Measurements from ENCODE around the gene RPN1.
"Not testable (repeated sequence)": the region's sequence is repeated elsewhere in the genome, so short reads cannot be mapped to it uniquely, and the experiment has no call there.

RPN1 gene

GRCh38 chr3:128613083-128613829 is 37.4 kb downstream of the RPN1 start:
- no peak for DNase-seq (ENCODE audit: low read depth in 2 of 3, low spot score in 1 of 3)

DNA sequence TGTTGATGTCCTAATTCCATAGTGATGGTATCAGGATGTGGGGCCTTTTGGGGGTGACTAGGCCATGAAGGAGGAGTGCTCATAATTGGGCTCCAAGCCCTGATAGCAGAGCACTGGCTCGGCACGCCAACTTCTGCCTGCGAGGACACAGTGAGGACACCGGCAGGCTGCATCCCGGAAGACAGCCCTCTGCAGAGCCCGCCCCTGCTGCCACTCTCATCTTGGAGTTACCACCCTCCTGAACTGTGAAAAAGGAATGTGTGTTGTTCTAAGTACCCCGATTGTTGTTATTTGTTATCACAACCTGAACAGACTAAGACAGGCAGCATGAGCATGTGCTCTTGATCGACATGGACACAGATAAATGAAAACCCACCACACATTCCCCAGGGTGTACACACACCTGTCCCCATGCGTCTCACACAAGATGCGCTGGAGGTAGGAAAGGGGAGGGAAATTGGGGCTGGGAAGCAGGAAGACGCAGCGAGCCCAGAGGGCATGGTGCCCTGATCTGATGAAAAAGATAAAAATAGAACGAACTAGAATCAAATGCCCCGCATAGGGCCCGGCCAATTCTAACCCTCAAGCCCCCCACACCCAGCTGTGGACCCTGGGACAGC is 40.1 kb downstream of the RPN1 start:
- DNase-seq (ENCODE audit: low read depth in 2 of 3, low spot score in 1 of 3): no peak

DNA sequence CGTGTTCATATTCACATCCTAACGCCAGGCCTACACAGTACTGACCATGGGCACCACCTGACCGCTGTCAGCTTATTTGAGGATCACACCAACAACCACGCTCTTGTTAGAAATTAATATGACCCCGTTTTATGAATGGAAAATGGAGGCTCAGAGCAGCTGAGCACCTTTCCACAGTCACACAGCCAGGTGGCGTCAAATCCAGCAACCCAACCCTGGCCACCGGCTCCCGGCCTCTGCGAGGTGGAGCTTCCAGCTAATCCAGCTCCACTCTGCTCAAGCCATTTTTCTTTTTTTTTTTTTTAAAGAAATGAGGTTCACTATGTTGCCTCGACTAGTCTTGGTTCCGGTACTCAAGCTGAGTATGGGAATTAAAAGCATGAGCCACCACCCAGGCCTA is 41.3 kb downstream of the RPN1 start:
- DNase-seq (ENCODE audit: low read depth in 2 of 3, low spot score in 1 of 3): no peak

GRCh38 chr3:128607710-128608048 is 42.9 kb downstream of the RPN1 start:
- DNase-seq (ENCODE audit: low read depth in 2 of 3, low spot score in 1 of 3): no peak

GRCh38 chr3:128606094-128606493 is 44.5 kb downstream of the RPN1 start:
- no peak for DNase-seq (ENCODE audit: low read depth in 2 of 3, low spot score in 1 of 3)

DNA sequence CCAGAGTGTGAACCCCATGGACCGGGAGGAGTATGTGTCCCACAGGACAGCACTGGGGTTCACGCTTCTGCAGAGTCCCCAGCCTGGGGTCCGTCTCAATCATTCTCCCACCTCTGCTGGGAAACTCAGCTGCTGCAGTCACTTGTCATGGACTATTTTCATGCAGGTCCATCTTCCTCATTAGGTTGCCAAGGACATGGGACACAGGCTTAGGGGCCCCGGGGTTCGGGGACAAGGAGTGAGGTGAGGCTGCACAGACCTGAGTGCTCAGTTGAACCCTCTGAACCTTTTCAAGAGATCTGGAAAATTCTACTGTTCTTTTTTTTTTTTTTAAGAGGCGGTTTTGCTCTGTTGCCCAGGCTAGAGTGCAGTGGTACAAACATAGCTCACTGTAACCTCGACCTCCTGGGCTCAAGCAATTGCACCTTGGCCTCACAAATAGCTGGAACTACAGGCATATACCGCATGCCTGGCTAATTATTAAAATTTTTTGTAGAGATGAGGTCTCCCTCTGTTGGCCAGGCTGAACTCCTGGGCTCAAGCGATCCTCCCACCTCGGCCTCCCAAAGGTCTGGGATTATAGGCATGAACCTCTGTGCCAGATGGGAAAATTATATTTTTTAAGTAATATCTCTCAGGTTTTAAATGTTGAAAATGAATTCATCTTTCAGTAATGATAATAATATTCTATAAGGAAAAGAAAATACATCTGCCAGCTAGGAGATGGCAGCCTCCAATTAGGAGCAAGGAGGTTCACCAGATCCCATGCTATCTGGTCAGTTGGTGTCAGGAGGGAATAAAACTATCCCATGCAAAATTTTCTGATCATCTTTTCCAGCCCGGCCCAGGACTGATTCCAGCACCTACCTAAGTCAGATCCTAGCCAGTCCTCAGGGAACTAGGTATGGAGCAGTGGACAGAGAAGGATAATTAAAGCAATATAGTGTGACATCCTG is 45.2 kb downstream of the RPN1 start:
- DNase-seq (ENCODE audit: low read depth in 2 of 3, low spot score in 1 of 3): no peak

DNA sequence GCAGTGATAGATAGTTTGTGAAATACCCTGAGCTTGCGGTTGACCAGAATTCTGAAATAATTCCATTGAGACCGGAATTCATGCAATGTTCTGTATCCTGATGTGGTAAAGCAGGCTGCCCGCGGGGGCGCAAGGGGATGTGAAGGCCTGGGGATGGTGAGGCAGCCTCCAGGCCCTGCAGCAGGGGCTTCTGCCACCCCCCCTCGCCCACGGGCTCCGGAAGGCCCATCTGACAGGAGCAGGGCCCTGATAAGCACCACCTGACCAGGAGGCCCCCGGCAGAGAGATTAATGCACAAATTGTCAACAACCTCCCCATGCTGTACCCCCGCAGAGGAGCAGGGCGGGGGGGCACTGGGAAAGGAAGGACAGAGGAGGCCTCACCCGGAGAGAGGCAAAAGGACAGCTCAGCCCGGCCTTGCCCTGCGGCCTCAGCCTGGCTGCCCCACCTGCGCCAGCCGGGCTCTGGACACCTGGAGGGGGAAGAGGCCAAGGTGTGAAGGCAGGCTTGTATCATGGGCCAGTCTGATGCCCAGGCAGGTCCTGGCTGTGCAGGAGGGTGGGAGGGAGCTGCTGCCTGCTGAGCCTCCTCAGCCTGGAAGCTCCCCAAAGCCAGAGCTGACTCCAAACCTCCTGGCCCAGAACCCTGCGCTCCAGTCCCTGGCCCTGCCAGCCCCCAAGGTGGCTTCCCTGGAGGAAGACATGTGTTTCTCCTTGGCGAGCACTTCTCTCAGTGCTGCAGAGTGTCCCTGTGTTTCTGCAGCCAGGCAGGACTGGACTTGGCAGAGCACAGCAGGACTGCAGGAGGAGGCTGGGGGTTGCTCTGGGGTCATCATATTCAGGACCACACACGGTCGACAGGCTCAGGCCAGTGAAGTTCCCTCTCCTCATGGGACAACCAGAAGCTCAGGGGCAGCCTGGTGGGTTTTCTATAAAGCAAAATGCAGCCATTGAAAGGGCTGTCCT is 46.5 kb downstream of the RPN1 start:
- no peak for DNase-seq (ENCODE audit: low read depth in 2 of 3, low spot score in 1 of 3)

DNA sequence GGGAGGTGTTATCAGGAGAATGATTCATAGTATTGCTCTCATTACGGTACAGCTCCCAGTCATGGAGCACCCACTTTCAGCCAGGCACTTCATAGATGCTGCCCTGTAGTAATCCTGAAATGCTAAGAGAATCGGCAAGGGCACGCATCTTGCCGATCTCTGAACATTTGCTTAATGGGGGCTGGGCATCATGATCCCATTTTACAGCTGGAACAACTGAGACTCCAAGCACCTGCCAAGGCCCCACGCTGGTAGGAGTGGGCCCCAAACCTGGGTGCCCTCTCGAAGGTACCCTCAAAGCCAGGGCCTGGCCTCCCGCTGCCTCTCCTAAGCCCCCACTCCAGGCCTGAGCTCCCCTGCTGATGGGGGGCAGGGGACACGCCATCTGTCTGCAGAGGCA is 47.3 kb downstream of the RPN1 start:
- no peak for DNase-seq (ENCODE audit: low read depth in 2 of 3, low spot score in 1 of 3)

DNA sequence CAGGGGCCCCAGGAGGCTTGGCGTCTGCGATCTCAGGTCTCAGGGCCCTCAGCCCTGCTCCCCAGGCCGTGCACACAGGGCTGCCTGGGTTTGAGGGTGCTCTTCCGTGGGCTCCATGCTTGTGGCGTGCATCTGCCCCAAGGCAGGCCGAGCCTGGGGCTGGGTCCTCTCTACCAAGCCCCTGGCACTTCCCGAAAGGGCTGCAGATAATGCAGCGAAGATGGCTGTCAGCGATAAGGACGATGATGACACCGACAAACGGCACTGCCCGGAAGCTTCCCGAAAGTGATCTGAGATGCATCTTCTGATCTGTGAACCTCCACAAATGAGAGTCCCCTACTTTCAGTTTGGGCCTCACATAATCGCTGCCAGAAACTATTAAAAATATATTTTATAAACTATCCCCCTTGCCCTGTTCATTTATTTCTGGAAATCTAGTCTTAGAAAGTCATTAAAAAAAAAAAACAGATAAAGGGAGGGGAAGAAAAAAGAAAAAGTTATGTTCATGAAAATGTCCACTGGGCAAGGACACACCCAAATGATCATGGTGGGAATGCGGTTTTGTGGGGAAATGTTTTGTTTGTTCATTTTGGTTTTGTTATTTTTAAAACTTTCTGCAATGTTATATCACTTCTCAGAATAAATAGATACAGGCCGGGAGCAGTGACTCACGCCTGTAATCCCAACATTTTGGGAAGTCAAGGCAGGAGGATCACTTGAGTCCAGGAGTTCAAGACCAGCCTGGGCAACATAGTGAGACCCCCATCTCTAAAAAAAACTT is 51.5 kb downstream of the RPN1 start:
- DNase-seq (ENCODE audit: low read depth in 2 of 3, low spot score in 1 of 3): no peak

- no peak for DNase-seq (ENCODE audit: low read depth in 2 of 3, low spot score in 1 of 3)
These were observed 52.7 kb downstream of the RPN1 start for GRCh38 chr3:128597900-128598299.

- DNase-seq (ENCODE audit: low read depth in 2 of 3, low spot score in 1 of 3): no peak
These were observed 57.8 kb downstream of the RPN1 start for GRCh38 chr3:128592864-128593263.

GRCh38 chr3:128591738-128592426 is 58.7 kb downstream of the RPN1 start:
- DNase-seq (ENCODE audit: low read depth in 2 of 3, low spot score in 1 of 3): no peak

- no peak for DNase-seq (ENCODE audit: low read depth in 2 of 3, low spot score in 1 of 3)
These were observed 59.7 kb downstream of the RPN1 start for GRCh38 chr3:128590948-128591347.

DNA sequence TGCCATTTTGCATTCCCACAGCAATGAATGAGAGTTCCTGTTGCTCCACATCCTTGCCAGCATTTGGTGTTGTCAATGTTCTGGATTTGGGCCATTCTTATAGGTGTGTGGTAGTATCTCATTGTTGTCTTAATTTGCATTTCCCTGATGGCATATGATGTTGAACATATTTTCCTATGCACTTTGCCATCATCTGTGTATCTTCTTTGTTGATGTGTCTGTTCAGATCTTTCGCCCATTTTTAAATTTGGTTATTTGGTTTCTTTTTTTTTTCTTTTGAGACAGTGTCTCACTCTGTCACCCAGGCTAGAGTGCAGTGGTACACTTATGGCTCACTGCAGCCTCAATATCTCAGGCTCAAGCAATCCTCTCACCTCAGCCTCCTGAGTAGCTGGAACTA is 60.6 kb downstream of the RPN1 start:
- not testable (repeated sequence) for DNase-seq (ENCODE audit: low read depth in 2 of 3, low spot score in 1 of 3)

DNA sequence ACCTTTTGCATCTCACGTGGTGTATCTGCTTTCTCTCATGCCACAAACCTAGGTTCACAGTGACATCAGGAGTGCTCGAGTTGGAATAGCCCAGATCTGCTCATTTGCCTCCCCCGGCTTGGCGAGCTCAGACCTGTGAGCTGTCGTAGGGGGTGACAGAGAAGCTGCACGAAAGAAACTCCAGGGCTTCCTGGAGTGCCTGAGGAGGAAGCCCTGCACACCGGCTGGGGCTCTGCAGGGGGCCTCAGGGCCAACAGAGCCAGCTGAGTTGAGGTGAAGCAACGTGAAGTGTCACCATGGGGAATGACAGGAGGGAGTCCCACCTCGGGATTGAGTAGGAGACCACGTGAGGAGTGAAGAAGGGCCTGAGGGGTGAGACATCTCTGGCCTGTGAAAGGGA is 62.5 kb downstream of the RPN1 start:
- no peak for DNase-seq (ENCODE audit: low read depth in 2 of 3, low spot score in 1 of 3)

- no peak for DNase-seq (ENCODE audit: low read depth in 2 of 3, low spot score in 1 of 3)
These were observed 63.2 kb downstream of the RPN1 start for GRCh38 chr3:128587391-128587790.

- DNase-seq (ENCODE audit: low read depth in 2 of 3, low spot score in 1 of 3): not testable (repeated sequence)
These were observed 63.7 kb downstream of the RPN1 start for GRCh38 chr3:128586932-128587331.

DNA sequence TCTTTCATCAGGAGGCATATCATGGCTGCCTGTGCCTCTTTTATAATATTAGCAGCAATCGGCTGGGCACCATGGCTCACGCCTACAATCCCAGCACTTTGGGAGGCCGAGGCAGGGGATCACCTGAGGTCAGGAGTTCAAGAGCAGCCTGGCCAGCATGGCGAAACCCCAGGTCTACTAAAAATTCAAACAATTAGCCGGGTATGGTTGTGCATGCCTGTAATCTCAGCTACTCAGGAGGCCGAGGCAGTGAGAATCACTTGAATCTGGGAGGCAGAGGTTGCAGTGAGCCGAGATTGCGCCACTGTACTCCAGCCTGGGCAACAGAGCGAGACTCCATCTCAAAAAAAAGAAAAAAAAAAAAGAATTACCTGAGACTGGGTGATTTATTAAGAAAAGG is 64.2 kb downstream of the RPN1 start:
- not testable (repeated sequence) for DNase-seq (ENCODE audit: low read depth in 2 of 3, low spot score in 1 of 3)

DNA sequence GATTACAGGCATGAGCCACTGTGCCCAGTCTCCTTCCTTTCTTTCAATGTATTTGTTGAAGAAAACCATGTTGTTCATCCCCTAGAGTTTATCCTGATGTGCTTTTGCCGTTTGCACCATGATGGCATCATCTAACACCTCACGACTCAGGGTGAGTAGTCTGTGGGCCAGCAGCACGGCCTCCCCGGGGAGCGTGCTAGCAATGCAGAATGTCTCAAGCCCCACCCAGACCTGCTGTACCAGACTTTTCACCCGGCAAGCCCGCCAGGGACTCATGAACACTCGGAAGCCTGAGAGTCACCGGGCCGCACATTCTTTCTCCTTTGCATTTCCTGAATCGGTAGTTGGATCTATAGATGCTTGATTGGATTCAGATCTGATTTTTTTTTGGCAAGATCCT is 64.6 kb downstream of the RPN1 start:
- DNase-seq (ENCODE audit: low read depth in 2 of 3, low spot score in 1 of 3): no peak
